Hippocampal formation (tissue), 2 donors: ENCODE results near the gene EXOG.

Experiments used
- DNase-seq, 2 donors: peaks; one replicate each; lab custom pipeline; 2025; lab: John Stamatoyannopoulos, UW

EXOG gene

GRCh38 chr3:38496131-38496910 lies at the start of gene EXOG:
Gene EXOG (plus strand): TSS chr3:38496340. CDS start chr3:38496368, 28 bp downstream.
- peak; percentile 83 to 91 for DNase-seq

- DNase-seq: no peak
Observed at GRCh38 chr3:38446812-38447211, 49.3 kb upstream of the EXOG start.

- no peak for DNase-seq
Observed at GRCh38 chr3:38450853-38451252, 45.3 kb upstream of the EXOG start.

- peak; percentile 76 to 87 for DNase-seq
Observed at GRCh38 chr3:38453075-38453912, 42.8 kb upstream of the EXOG start, which contains the start of gene ACVR2B. Gene ACVR2B (plus strand): TSS chr3:38453890. CDS start chr3:38454323, 433 bp downstream.

- DNase-seq: no peak
Observed at GRCh38 chr3:38453913-38454177, 42.3 kb upstream of the EXOG start.

GRCh38 chr3:38454178-38454883 lies 41.8 kb upstream of the EXOG start:
- no peak for DNase-seq

- DNase-seq: peak; percentile 24 to 44
Observed at GRCh38 chr3:38454884-38455638, 41.1 kb upstream of the EXOG start.

- no peak for DNase-seq
Observed at GRCh38 chr3:38455639-38456430, 40.3 kb upstream of the EXOG start.

GRCh38 chr3:38457111-38458003 lies 38.8 kb upstream of the EXOG start:
- no peak for DNase-seq

- no peak for DNase-seq
Observed at GRCh38 chr3:38458796-38459498, 37.2 kb upstream of the EXOG start.

GRCh38 chr3:38459499-38460048 lies 36.6 kb upstream of the EXOG start:
- DNase-seq: no peak

GRCh38 chr3:38460377-38461270 lies 35.5 kb upstream of the EXOG start:
- no peak for DNase-seq

GRCh38 chr3:38465588-38466154 lies 30.5 kb upstream of the EXOG start:
- DNase-seq: no peak

GRCh38 chr3:38468765-38469164 lies 27.4 kb upstream of the EXOG start:
- DNase-seq: no peak

- no peak for DNase-seq
Observed at GRCh38 chr3:38469852-38470251, 26.3 kb upstream of the EXOG start.

GRCh38 chr3:38471260-38471857 lies 24.8 kb upstream of the EXOG start:
- no peak for DNase-seq

- DNase-seq: no peak
Observed at GRCh38 chr3:38472342-38472741, 23.8 kb upstream of the EXOG start.
